ENCODE results near the gene NCBP2L.

NCBP2L gene

GRCh38 chrX:107776649-107777535 is 641 bp upstream of the NCBP2L start (continued):
- TF ChIP-seq ZNF518A (tag by site-specific recombination; conservative IDR thresholded peaks at IDR 0.05; ENCODE audit: low read depth) = no peak
- no peak for TF ChIP-seq SETDB1 (IDR thresholded peaks at IDR 0.05; ENCODE audit: insufficient read length, low read length)
- TF ChIP-seq ZNF175 (tag by site-specific recombination; IDR thresholded peaks at IDR 0.05) = no peak
- TF ChIP-seq ZBTB6 (tag by site-specific recombination; IDR thresholded peaks at IDR 0.05) = no peak
- TF ChIP-seq ZNF768 (tag by site-specific recombination; IDR thresholded peaks at IDR 0.05) = no peak
- TF ChIP-seq SALL2 (tag by site-specific recombination; IDR thresholded peaks at IDR 0.05; ENCODE audit: borderline replicate concordance) = no peak
- TF ChIP-seq GLIS2 (tag by site-specific recombination; IDR thresholded peaks at IDR 0.05) = no peak; the same call in 1 of the 2 replicates
- no peak for TF ChIP-seq ZNF341 (tag by site-specific recombination; IDR thresholded peaks at IDR 0.05; ENCODE audit: low read depth)
- 0 out of 2 replicates have a peak, but pooled peaks have one; percentile 7 for TF ChIP-seq KLF1 (tag by site-specific recombination; IDR thresholded peaks at IDR 0.05)
- no peak; the same call in 1 of the 2 replicates for TF ChIP-seq ZNF302 (tag by site-specific recombination; IDR thresholded peaks at IDR 0.05; ENCODE audit: low read depth)
- no peak for TF ChIP-seq ZNF146 (tag by site-specific recombination; IDR thresholded peaks at IDR 0.05)
- TF ChIP-seq ZNF639 (tag by site-specific recombination; IDR thresholded peaks at IDR 0.05) = no peak
- no peak for TF ChIP-seq ZNF112 (tag by site-specific recombination; IDR thresholded peaks at IDR 0.05)
- TF ChIP-seq GLI4 (tag by site-specific recombination; IDR thresholded peaks at IDR 0.05) = no peak
- no peak for TF ChIP-seq ZNF658 (tag by site-specific recombination; IDR thresholded peaks at IDR 0.05)
- TF ChIP-seq MZF1 (tag by site-specific recombination; IDR thresholded peaks at IDR 0.05; ENCODE audit: borderline replicate concordance) = no peak
- 0 out of 2 replicates have a peak, but pooled peaks have one; percentile 25 for TF ChIP-seq ZNF580 (tag by site-specific recombination; IDR thresholded peaks at IDR 0.05)
- TF ChIP-seq ZNF433 (tag by site-specific recombination; IDR thresholded peaks at IDR 0.05; ENCODE audit: low read depth) = no peak
- TF ChIP-seq ZBTB11 (tag by site-specific recombination; conservative IDR thresholded peaks at IDR 0.05; ENCODE audit: low read depth) = no peak
- peak; percentile 44 for TF ChIP-seq KLF10 (tag by site-specific recombination; IDR thresholded peaks at IDR 0.05)
- TF ChIP-seq ZNF776 (tag by site-specific recombination; IDR thresholded peaks at IDR 0.05; ENCODE audit: borderline replicate concordance) = no peak
- no peak for TF ChIP-seq ZNF16 (tag by site-specific recombination; IDR thresholded peaks at IDR 0.05; ENCODE audit: low read depth)
- no peak for TF ChIP-seq ZFP3 (tag by site-specific recombination; IDR thresholded peaks at IDR 0.05; ENCODE audit: low read depth)
- no peak for TF ChIP-seq ZNF202 (tag by site-specific recombination; IDR thresholded peaks at IDR 0.05; ENCODE audit: borderline replicate concordance)
- no peak for TF ChIP-seq ZNF596 (tag by site-specific recombination; IDR thresholded peaks at IDR 0.05)
- no peak for TF ChIP-seq YY2 (tag by site-specific recombination; IDR thresholded peaks at IDR 0.05)
- TF ChIP-seq ZNF23 (tag by site-specific recombination; IDR thresholded peaks at IDR 0.05; ENCODE audit: borderline replicate concordance) = no peak
- no peak for TF ChIP-seq ZNF792 (tag by site-specific recombination; IDR thresholded peaks at IDR 0.05)
- no peak for TF ChIP-seq GLI2 (tag by site-specific recombination; IDR thresholded peaks at IDR 0.05; ENCODE audit: borderline replicate concordance, low read depth)
